Stimulated activated CD8-positive, alpha-beta memory T cell treated with anti-CD3 and anti-CD28 coated beads, Interleukin-4, amount 100 ng/mL, for 4 hours (primary cell): ENCODE measurements around the gene MTMR11.
"Not testable (repeated sequence)": the region's sequence is repeated elsewhere in the genome, so short reads cannot be mapped to it uniquely, and the experiment has no call there.

Source experiments
- DNase-seq, 2 donors: peaks; one replicate each; pipeline ENCODE4 v3.0.0-alpha.2; 2020; ENCODE audit warnings: low read depth in 2 of 2, low spot score in 1 of 2

MTMR11 gene

GRCh38 chr1:149903836-149904491 lies 32.7 kb downstream of the MTMR11 start:
- no peak for DNase-seq

- peak; percentile 65 to 70 for DNase-seq
Measured at GRCh38 chr1:149899460-149900284, 37.0 kb downstream of the MTMR11 start, which contains the start of gene BOLA1. BOLA1 (plus strand) TSS chr1:149899568; CDS start chr1:149900060, 492 bp downstream.

GRCh38 chr1:149896575-149896974 lies 40.1 kb downstream of the MTMR11 start:
- DNase-seq = no peak

- DNase-seq = no peak
Measured at GRCh38 chr1:149888999-149889289, 47.7 kb downstream of the MTMR11 start.

DNA sequence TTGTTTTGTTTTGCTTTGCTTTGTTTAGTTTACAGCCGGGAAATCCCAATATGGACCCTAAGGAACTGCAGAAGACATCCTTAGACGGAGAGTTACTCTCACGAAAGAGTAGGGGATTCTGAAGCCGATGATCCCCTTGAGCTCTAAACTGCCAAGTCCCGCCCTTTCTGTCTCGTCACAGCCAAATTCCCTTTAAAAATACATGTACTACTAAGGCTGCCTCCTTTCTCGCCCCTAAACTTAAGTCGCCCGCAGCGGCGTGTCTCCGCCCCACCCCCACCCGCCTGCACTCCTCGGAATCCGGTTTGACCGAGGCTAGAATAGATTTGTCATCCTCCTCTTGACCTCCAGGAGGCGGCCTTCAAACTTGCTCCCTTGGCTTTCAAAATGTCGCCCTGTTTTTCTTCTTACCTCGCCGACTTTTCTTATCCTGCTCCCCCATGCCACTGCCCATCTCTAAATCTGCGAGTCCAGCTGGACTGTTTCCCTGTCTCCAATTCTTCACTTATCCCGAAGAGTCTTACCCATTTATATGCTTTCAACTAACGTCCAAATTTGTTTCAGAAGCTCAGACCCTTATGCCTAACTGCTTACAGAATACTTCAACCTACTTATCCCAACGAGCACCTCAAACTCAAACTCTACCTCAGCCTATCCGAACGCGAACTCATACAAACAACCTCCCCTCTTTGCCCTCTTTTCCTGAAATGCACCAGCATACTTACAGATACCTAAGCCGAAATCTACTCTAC lies 48.3 kb downstream of the MTMR11 start:
- peak; percentile 38 to 44 for DNase-seq

DNA sequence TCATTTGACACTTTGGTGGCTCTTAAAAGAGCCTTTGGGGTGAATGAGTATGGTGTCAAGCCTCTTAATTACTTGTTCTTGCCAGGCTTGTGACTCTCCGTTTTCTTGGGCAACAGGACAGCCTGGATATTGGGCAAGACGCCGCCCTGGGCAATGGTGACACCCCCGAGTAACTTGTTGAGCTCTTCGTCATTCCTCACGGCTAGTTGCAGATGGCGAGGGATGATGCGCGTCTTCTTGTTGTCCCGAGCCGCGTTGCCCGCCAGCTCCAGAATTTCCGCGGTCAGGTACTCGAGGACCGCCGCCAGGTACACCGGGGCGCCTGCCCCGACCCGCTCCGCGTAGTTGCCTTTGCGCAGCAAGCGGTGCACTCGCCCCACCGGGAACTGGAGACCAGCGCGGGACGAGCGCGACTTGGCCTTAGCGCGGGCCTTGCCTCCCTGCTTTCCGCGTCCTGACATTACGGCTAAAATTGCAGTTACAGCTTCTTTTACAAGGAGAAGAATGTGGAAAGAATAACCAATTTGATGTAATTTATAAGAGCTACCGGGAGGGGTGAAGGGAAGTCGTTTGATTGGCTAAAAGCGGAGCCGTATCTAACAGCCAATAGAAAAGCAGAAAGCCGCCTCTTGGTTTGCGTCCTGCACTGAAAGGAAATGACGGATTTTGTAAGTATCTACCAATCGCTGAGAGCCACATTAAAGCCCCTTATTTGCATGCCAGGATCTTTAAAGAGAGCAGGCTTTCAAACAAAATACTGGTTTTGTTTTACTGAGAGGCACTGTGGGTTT lies 49.0 kb downstream of the MTMR11 start:
- peak; percentile 44 to 49 for DNase-seq

DNA sequence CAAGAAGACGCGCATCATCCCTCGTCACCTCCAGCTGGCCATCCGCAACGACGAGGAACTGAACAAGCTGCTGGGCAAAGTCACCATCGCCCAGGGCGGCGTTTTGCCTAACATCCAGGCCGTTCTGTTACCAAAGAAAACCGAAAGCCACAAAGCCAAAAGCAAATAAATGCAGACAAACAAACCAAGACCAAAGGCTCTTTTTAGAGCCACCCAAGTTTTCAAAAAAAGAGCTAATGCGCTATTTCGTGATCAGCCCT lies 49.6 kb downstream of the MTMR11 start:
- DNase-seq = not testable (repeated sequence)

DNA sequence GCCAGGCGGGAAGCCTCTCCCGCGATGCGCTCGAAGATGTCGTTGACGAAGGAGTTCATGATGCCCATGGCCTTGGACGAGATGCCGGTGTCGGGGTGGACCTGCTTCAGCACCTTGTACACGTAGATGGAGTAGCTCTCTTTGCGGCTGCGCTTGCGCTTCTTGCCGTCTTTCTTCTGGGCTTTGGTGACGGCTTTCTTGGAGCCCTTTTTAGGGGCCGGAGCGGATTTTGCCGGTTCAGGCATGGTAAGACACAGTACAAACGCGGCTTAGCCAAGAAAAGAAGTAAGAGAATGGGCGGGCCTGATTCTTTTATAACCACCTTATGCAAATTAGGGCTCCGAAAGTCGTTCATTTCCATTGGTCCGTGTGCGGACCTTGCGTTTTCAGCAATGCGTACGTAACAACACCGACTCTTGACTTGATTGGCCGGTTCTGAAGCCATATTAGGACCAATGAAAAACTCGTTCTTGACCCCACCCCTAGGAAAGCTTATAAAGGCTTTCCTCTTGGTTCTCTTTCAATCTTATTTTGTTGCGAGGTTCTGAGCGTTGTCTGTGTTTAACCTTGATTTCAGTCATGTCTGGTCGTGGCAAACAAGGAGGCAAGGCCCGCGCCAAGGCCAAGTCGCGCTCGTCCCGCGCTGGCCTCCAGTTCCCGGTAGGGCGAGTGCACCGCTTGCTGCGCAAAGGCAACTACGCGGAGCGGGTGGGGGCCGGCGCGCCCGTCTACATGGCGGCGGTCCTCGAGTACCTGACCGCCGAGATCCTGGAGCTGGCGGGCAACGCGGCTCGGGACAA lies 50.1 kb downstream of the MTMR11 start:
- DNase-seq = peak; percentile 65 to 69

DNA sequence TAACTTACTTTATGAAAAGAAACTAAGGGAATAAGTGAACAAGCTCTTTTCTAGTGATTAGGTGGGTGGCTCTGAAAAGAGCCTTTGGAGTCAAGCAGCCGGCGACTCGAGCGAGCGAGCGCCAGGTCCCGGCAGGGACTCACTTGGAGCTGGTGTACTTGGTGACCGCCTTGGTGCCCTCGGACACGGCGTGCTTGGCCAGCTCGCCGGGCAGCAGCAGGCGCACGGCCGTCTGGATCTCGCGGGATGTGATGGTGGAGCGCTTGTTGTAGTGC lies 50.6 kb downstream of the MTMR11 start:
- DNase-seq = not testable (repeated sequence)

DNA sequence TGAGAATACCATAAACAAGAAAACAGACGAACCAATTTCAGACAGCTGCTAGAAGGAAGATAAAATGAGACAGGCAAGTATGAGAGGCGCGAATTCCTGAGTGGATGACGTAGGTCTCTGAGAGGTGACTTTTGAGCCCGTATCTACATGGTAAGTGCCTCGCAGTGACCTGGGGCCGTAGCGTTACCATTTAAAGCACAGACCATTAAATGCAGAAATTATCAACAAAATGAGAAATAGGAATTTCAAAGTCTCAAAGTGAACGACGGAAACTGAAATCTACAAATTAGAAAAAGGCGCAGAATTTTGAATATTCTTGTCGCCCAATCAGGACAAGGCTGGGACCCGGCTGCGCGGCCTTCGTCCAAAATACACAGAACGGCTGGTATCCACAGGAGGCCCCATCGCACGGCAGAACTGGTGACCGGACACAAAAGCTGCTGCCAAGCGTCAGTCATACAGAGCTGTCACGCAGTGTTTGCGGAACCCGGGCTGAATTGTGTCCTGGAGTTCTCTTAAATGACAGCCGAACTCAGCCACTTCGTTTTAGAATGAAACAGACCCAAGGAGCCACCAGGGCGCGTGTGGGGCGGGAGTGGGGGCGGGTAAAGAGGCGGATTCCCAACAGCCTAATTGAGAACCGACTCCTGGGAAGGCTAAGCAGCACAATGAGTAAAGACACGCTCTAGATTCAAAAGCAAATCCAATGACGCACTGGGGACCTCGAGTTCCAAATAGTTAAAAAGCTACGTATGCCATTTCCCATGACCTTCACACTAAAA lies 51.1 kb downstream of the MTMR11 start:
- DNase-seq = peak in 1 of 2 donors; percentile 29

DNA sequence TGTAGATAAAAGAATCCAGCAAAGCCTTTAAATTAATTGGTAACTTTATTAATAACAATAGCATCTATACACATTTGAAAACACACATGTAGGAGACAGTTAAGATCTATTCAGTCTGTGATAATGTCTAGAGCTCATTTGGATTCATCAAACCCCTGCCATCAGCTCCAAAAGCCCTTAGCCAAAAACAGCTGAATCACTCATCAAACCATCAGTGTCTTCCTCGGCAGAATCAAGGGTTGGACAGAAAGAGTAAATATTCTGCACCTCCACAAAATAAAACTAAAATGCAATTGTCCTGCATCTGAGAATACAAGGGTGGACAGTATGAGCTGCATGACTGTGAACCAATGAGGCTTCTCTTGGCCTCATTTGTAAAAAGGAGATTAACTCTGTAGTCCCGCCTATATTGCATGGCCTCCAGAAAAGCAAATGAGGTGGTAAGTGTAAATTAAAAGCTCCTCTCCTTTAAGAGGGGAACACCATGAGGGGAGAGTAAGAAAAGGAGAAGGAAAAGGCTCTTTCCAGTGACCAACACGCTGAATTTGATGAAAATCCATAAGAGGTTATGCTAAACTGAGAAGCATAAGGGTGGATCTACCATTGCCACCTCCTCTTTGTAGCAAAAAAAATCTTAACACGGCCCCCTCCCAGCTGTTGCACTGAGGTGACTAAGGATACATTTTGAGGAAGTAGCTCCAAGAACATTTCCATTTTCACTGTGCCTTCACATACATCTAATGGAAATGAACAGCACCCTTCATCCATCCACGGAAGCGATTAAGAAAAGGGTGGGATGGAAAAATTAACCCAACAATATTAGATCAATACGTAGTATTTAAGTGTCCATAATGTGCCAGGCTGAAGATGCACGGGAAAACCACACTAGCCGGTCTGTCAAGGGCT lies 52.0 kb downstream of the MTMR11 start:
- no peak for DNase-seq

GRCh38 chr1:149883598-149884247 lies 53.0 kb downstream of the MTMR11 start:
- no peak for DNase-seq

- no peak for DNase-seq
Measured at GRCh38 chr1:149881876-149882275, 54.8 kb downstream of the MTMR11 start.

DNA sequence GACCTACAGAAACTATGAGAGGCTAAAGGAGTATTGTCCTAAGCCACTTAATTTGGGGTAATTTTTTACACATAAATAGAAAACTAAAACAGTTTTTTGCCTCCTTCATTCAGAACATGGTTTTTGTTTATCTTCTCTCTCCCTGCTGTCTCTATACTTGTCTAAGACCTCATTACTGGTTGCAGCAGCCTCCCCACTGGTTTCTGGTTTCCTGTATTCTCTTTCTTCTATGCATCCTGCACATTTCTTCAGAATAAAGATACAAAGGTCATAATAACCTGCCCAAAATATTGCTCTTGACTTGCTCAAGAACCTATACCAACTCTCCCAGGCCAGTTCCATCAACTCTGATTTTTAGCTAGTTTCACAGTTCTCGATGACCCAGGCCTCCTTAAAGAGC lies 57.1 kb downstream of the MTMR11 start:
- no peak for DNase-seq
